ENCODE measurements around the gene DSCAML1. TPM values are rescaled to one million over a fixed set of nuclear protein-coding genes. Genes with fewer than 3 reads are reported as not detected.

DSCAML1 gene
- total and polyA plus RNA-seq, 10 of the 15 experiments (the other 5 are each of a cell fraction or from before 2014, with no cell fraction given): 0.03 to 0.18 (median 0.06) TPM; not detected in 1

DNA sequence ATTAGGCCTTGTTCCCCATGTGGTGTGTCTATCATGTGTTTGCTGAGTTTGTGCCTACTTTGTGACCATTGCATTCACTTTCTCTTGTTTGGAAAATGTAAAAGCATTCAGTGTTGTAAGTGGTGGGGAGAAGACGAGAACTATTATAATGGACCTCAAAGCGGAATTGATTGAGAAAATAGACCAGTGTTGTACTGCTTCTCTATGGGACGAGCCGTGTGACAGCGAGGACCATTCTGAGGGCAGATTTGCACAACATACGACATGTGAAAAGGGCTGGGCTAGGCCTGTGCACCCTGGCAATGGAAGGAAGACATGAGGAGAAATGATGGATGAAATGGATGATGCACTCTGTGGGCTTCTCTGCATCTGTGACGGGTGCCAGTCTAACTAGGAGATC lies 233.5 kb downstream of the DSCAML1 start (continued):
- TF ChIP-seq IRF5 (IDR thresholded peaks at IDR 0.05; ENCODE audit: borderline replicate concordance): no peak

DNA sequence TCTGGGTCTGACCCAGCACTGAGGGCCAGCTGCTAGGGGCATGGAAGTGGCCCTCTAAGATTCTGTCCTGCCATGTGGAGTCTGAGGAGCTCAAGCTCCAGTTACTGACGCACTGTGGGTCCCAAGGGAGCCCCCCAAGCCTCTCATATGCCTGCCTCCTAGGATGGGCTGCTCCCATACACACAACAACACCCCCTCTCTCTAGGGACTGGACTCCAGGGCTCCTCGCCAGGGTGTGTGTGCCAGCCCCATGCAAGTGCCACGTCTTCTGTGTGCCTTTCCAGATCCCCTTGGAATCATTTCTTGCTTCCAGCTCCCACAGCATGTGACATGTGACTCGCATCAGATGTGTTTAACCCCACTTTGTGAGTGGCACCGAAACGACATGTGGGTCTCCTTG lies 234.9 kb downstream of the DSCAML1 start:
- H4K20me1 ChIP-seq (ENCODE audit: control insufficient read depth, insufficient read depth): no peaks in the 10 kb centered on the region
- H3K79me2 ChIP-seq (ENCODE audit: control insufficient read depth, insufficient read depth, low read length): no peaks in the 10 kb centered on the region
- no peak overlapping the region for H2AFZ ChIP-seq (ENCODE audit: control insufficient read depth, low read depth, low read length)
- no peaks in the 10 kb centered on the region for H3K9me3 ChIP-seq (replicated peaks; ENCODE audit: control insufficient read depth, insufficient read depth, low read length)
- TF ChIP-seq SIN3A (IDR thresholded peaks at IDR 0.05; ENCODE audit: low read depth, low read length) (no peak), IKZF2 (IDR thresholded peaks at IDR 0.05) (no peak), PBX3 (IDR thresholded peaks at IDR 0.05; ENCODE audit: insufficient replicate concordance, low read depth, low read length) (no peak), SMC3 (IDR thresholded peaks at IDR 0.05; ENCODE audit: borderline replicate concordance, low read length) (no peak), TCF3 (IDR thresholded peaks at IDR 0.05; ENCODE audit: borderline replicate concordance, insufficient read depth, low read depth, low read length) (no peak), IRF5 (IDR thresholded peaks at IDR 0.05; ENCODE audit: borderline replicate concordance) (no peak)
- WGBS (ENCODE audit: insufficient coverage, insufficient replicate concordance, low lambda C conversion rate, missing lambda C conversion rate): 0% methylated on average over 6 of the region's 6 CpGs
- no peak for DNase-seq (ENCODE audit: low read depth, low spot score)
- ChIA-PET SMC1A (ENCODE audit: uncharacterized antibody, unreplicated experiment) (interaction anchor here (1.3 kb wide), 1 partner anchor 13 kb away, joined by 3 read pairs; no protein-coding TSS in a partner anchor), CTCF (no interaction called here), RAD21 (ENCODE audit: unreplicated experiment) (no interaction called here), POLR2A (no interaction called here)
- H3K4me2 ChIP-seq (ENCODE audit: control insufficient read depth, insufficient read depth): no peak overlapping the region
- intact Hi-C loops (cut with micrococcal nuclease; ENCODE audit: unreplicated experiment) (no loop called here), in situ Hi-C loops (cut with MboI) (no loop called here)
- no TSS peak for BruUV-seq (replicated peaks)
- H3K4me1 ChIP-seq (ENCODE audit: control insufficient read depth, insufficient read depth, low read length): no peaks in the 10 kb centered on the region
- H3K4me3 ChIP-seq: no peak overlapping the region
- ATAC-seq: no peak
- H3K36me3 ChIP-seq (ENCODE audit: control insufficient read depth in 2 of 2, insufficient read depth in 2 of 2, low read length in 1 of 2): no peaks in the 10 kb centered on the region
- FAIRE-seq: no peak
- peaks cover 1 to 3% of the 10 kb centered on the region in 2 experiments; a peak in 3 of 4 replicates for H3K27me3 ChIP-seq (replicated peaks in 1 of 2; ENCODE audit: control insufficient read depth in 2 of 2, insufficient read depth in 2 of 2, low read length in 1 of 2)
- no peak overlapping the region for H3K27ac ChIP-seq (ENCODE audit: control insufficient read depth, insufficient read depth)
- H3K9ac ChIP-seq (ENCODE audit: control insufficient read depth, insufficient read depth, low read length): no peak overlapping the region

Measured in GM12878 (cell line).